Measurements from ENCODE around the gene WIZ.

WIZ gene

DNA sequence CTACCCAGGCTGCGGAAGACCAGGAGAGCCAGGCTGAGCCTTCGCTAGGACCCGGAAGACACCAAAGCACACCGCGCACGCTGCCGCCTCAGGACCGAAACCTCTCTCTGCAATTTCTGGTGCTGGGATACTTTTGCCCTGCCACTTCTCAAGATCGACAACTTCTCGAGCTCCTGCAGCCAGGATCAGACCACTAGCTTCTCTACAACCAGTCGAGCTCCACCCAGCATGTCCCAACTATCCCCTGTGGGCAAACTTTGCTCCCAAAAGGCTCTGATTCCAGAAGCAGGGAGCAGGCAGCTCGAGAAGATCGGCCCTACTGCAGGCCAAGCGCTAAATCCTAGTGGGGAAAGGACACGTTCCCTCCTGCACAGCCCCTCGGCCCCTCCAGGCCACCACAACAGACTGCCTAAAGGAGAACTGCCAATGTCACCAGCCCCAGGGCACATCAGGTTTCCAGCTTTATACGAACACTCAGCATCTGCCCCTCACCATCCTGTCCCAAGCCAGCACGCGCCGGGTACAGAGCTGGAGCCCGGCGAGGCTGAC, 71.1 kb downstream of the WIZ start:
- DNase-seq (ENCODE audit: low read depth), result peak; percentile 36
- TF ChIP-seq, protein P1, sequence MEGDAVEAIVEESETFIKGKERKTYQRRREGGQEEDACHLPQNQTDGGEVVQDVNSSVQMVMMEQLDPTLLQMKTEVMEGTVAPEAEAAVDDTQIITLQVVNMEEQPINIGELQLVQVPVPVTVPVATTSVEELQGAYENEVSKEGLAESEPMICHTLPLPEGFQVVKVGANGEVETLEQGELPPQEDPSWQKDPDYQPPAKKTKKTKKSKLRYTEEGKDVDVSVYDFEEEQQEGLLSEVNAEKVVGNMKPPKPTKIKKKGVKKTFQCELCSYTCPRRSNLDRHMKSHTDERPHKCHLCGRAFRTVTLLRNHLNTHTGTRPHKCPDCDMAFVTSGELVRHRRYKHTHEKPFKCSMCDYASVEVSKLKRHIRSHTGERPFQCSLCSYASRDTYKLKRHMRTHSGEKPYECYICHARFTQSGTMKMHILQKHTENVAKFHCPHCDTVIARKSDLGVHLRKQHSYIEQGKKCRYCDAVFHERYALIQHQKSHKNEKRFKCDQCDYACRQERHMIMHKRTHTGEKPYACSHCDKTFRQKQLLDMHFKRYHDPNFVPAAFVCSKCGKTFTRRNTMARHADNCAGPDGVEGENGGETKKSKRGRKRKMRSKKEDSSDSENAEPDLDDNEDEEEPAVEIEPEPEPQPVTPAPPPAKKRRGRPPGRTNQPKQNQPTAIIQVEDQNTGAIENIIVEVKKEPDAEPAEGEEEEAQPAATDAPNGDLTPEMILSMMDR (IDR thresholded peaks at IDR 0.05; ENCODE audit: low read depth, low read length, missing control alignments), result no peak

DNA sequence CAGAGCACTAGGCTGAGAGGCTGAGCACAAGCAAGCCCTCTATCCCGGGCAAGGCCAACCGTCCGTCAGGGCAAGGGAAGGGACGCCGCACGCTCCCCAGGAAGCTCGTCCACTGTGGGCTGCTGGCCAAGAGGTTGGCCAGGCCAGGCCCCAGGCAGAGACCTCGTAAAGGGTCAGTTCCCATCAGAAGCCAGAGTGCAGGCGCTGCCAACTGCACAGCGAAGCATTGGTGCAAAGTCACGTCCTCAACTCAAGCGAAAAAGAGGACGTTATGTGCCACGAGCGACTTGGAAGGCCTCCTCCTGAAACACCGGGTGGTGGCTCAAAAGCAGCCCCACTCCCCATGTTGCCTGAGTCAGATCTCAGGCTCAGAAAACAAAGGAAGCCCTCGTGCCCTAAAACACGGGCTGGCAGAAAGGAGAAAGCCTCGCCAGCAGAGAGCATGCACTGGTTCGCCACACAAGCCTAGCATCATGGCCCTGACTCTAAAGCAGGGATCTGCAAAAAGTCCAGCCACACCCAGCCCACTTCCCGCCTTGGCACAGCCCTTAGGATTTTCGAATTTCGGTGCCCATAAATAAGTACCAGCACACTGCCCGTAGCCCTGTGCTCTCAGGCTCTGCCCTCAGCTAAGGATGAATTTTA, 74.8 kb downstream of the WIZ start:
- no peak for DNase-seq (ENCODE audit: low read depth)
- TF ChIP-seq, protein P1 (IDR thresholded peaks at IDR 0.05; ENCODE audit: low read depth, low read length, missing control alignments), result no peak
- H3K4me3 ChIP-seq (ENCODE audit: low read depth, low read length), result no peak overlapping the region

More for the DNA sequence above, 71.1 kb downstream of the WIZ start:
- peak overlapping the region; percentile 74 for H3K4me3 ChIP-seq (ENCODE audit: low read depth, low read length)

DNA sequence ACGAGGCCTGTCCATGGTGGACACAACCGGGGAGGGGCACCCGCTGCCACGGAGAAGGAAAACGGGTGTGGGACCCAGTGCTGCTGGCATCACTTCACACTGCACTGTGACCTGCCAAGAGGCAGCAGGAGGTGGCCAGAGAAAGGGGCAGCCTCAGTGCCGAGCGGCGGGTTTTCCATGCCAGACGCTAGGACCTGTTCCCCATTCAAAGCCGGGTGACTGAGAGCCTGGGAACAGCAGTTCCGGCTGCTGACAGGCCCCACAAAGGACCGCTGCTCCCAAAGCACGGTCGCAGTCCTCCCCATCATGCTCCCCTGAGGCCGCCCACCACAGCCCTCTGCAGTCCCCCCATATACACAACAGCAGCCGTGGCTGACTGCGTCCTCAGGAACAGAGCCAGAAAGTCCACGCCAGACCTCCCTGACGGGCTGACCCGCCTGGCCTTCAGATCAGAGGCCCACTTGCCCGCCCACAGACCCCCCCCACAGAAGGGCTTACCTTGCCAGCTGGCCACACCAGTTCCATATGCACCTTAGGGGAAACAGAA, 75.6 kb downstream of the WIZ start:
- no peak overlapping the region for H3K4me3 ChIP-seq (ENCODE audit: low read depth, low read length)
- TF ChIP-seq, protein P1 (IDR thresholded peaks at IDR 0.05; ENCODE audit: low read depth, low read length, missing control alignments), result no peak
- no peak for DNase-seq (ENCODE audit: low read depth)

DNA sequence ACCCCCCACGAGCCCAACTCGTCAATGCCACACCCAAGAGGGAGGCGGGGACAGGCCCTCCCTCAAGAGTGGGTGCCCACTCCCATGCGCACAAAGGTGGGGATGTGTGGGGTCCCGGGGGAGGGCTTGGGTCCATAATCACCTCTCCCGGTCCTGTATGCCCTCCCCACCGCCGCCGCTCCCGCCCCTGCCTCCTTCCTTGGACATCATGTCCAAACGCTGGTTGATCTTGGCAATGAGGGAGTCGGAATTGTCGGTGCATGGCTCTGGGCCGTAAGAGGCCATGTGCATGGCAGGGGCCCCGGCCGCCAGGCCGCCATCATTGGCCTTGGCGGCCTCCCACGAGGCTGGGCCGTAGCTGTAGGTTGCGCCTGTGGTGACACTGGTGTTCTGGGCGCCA, 76.1 kb downstream of the WIZ start:
- TF ChIP-seq, protein P1 (IDR thresholded peaks at IDR 0.05; ENCODE audit: low read depth, low read length, missing control alignments), result no peak
- H3K4me3 ChIP-seq (ENCODE audit: low read depth, low read length), result no peak overlapping the region
- no peak for DNase-seq (ENCODE audit: low read depth)

DNA sequence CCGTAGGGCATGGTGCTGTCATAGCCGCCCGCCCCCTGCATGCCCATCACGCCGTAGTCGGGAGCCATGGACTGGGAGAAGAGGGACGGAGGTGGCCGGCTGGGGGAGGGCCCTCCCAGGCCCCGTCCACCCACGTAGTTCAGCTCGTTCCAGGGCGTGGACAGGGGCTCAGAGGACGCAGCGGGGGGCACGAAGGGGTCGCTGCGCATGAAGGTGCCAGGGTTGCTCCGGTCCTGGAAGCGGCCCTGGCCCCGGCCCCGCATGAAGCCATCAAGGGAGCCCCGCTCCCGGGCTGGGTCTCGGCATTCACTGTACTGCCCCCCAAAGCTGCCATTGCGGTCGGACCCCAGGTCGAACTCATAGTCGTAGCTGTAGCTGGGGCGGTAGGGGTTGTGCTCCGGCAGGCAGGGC, 76.9 kb downstream of the WIZ start:
- DNase-seq (ENCODE audit: low read depth), result no peak
- H3K4me3 ChIP-seq (ENCODE audit: low read depth, low read length), result no peak overlapping the region
- TF ChIP-seq, protein P1 (IDR thresholded peaks at IDR 0.05; ENCODE audit: low read depth, low read length, missing control alignments), result no peak

DNA sequence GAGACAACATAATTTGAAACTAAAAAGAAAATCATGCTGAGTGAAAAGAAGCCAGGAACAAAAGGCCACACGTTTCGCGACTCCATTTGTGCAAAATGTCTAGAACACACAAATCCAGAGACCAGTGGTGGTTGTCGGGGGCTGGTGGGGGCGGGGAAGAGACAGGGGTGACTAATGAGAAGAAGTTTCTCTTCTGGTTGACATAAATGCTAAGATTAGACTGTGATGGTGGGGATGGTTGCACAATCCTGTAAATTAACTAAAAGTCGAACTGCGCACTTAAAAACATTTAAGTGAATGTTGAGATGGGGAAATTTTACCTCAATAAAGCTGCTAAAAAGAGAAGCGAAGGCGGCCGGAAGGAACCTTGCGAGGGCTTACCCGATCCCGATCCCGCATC, 77.3 kb downstream of the WIZ start:
- DNase-seq (ENCODE audit: low read depth), result no peak
- H3K4me3 ChIP-seq (ENCODE audit: low read depth, low read length), result no peak overlapping the region
- TF ChIP-seq, protein P1 (IDR thresholded peaks at IDR 0.05; ENCODE audit: low read depth, low read length, missing control alignments), result no peak
